Ectodermal cell (in vitro differentiated cells): Measurements from ENCODE around the gene WDR6.

Source experiments
- H3K27ac ChIP-seq: 2 replicates; pipeline ENCODE4 v1.7.0; 2013; ENCODE audit warnings: mild to moderate bottlenecking, low read depth, low read length; ENCODE audit not compliant: insufficient read depth, poor library complexity, severe bottlenecking
- H3K27me3 ChIP-seq: 2 replicates; pipeline ENCODE4 v1.7.0; 2013; ENCODE audit warnings: mild to moderate bottlenecking, low read length; ENCODE audit not compliant: insufficient read depth, control insufficient read depth, poor library complexity, severe bottlenecking
- H3K36me3 ChIP-seq: one replicate; pipeline ENCODE4 v1.7.0; 2013; ENCODE audit warnings: low read length; ENCODE audit not compliant: control insufficient read depth, insufficient read depth
- H3K4me1 ChIP-seq: one replicate; pipeline ENCODE4 v1.7.0; 2013; ENCODE audit warnings: low read length; ENCODE audit not compliant: control insufficient read depth, insufficient read depth
- H3K4me3 ChIP-seq: 2 replicates; pipeline ENCODE4 v1.7.0; 2013; ENCODE audit warnings: low read depth, low read length, control low read depth; ENCODE audit not compliant: insufficient read depth
- H3K9me3 ChIP-seq: 2 replicates; pipeline ENCODE4 v1.7.0; 2013; ENCODE audit warnings: mild to moderate bottlenecking, low read length, moderate library complexity; ENCODE audit not compliant: control insufficient read depth
- WGBS, 2 experiments: methylation state at CpG; one replicate each; pipeline ENCODE4 v1.1.7; 2013; ENCODE audit warnings: missing lambda C conversion rate in 2 of 2; 5-methylcytosine and 5-hydroxymethylcytosine counted together

Gene WDR6

GRCh38 chr3:48980295-48980694 lies 26.9 kb upstream of the WDR6 start:
- WGBS, 2 experiments, result 96 to 97% methylated on average over 4 of the region's 4 CpGs
- no peak overlapping the region for H3K27ac ChIP-seq
- H3K9me3 ChIP-seq, result no peaks in the 10 kb centered on the region
- peaks cover 40% of the 10 kb centered on the region for H3K36me3 ChIP-seq
- no peak overlapping the region for H3K4me3 ChIP-seq
- H3K4me1 ChIP-seq, result no peaks in the 10 kb centered on the region
- H3K27me3 ChIP-seq, result no peaks in the 10 kb centered on the region

DNA sequence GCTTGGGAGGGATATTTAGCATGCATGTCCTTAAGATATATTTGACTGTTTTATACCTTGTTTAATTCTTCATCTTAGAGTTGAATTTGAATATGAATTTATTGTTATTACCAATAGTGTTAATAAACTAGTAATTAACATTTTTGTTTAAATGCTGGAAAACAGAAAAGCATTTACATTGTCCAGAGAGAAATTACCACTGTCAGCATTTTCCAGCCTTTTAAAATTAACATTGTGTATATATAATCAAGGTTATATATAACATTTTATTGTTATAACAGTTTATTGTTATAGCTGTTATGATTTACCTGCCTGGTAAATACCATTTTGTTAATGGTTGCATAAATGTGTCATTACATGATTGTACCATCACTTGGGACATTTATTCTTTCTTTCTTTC lies 25.2 kb upstream of the WDR6 start:
- Histone ChIP-seq H3K36me3 (peaks cover 33% of the 10 kb centered on the region), H3K27ac (no peak overlapping the region), H3K4me1 (no peaks in the 10 kb centered on the region), H3K27me3 (no peaks in the 10 kb centered on the region), H3K9me3 (no peaks in the 10 kb centered on the region), H3K4me3 (no peak overlapping the region)

- H3K27ac ChIP-seq, result no peak overlapping the region
- H3K27me3 ChIP-seq, result no peaks in the 10 kb centered on the region
- H3K9me3 ChIP-seq, result no peaks in the 10 kb centered on the region
- H3K36me3 ChIP-seq, result peaks cover 33% of the 10 kb centered on the region
- 94 to 95% methylated on average over 5 of the region's 5 CpGs for WGBS, 2 experiments
- H3K4me3 ChIP-seq, result no peak overlapping the region
- H3K4me1 ChIP-seq, result no peaks in the 10 kb centered on the region
Observed at GRCh38 chr3:48982686-48983085, 24.5 kb upstream of the WDR6 start.

DNA sequence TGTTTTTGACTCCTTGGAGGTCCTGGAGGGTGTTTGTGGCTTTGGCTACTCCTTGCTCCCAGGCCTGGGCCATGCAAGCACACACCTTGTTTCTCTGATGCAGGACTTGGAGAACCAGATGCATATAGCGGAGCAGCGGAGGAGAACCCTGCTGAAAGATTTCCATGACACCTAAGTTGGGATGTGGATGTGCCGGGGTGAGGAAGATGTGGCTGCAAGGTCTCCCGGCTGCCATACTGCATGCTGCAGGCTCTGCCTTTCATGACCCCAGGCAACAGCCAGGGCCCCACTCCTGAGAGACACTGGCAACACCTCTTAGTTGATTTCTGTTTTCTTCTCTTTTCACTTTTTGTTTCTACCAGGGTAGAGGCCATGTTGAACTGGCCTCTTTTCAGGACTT lies 24.1 kb upstream of the WDR6 start:
- 95 to 98% methylated on average over 4 of the region's 4 CpGs for WGBS, 2 experiments

DNA sequence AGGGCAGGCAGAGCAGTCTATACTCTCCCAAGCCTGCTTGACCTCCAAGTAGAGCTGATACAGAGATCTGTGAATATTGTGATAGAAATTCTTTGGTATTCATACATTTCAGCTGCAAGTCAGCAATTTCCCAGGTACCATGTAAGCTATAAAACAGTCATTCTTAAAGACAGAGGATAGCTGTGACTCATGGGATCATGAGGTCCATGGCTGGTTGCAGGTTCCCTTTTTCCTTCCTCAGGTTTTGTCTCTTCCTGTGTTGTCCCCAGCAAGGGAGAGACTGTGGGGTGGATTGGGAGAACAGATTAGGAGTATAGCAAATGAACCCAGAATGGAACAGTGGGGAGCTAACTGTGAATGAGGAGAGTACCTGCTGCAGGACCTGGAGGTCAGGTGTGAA lies 22.5 kb upstream of the WDR6 start:
- no peak overlapping the region for H3K4me3 ChIP-seq
- peaks cover 33% of the 10 kb centered on the region for H3K36me3 ChIP-seq
- no peak overlapping the region for H3K27ac ChIP-seq
- no peaks in the 10 kb centered on the region for H3K9me3 ChIP-seq
- no peaks in the 10 kb centered on the region for H3K27me3 ChIP-seq
- H3K4me1 ChIP-seq, result peaks cover 8% of the 10 kb centered on the region

More for the DNA sequence above, 24.1 kb upstream of the WDR6 start:
- H3K27me3 ChIP-seq, result no peaks in the 10 kb centered on the region
- no peak overlapping the region for H3K27ac ChIP-seq
- no peak overlapping the region for H3K4me3 ChIP-seq
- H3K9me3 ChIP-seq, result no peaks in the 10 kb centered on the region
- H3K4me1 ChIP-seq, result no peaks in the 10 kb centered on the region
- peaks cover 33% of the 10 kb centered on the region for H3K36me3 ChIP-seq

DNA sequence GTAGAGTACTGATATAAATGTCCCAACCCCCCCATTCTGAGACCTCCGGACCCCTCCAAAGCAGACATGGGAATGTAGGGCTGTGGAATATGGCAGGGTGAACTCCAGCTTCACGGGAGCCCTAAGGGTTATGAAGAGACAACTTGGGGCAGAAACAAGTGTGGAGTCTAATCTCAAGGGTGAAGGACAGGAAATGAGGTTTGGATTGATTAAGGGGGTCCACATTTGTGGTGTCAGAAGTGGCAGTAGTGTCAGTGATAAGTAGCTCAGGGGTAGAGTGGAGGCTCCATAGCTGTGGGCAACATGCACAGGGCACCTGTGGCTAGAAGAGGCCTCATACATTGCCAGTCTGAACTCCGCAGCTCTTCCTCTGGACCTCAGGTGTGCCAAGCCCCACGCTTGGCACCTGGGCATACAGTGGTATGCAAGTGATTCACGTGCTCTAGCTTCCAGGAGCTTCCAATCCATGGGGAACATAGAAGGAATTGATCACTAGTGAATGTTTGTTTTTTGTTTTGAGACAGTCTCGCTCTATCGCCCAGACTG lies 21.3 kb upstream of the WDR6 start:
- H3K27me3 ChIP-seq, result no peaks in the 10 kb centered on the region
- peaks cover 9% of the 10 kb centered on the region for H3K4me1 ChIP-seq
- H3K27ac ChIP-seq, result no peak overlapping the region
- 97% methylated on average over 7 of the region's 7 CpGs for WGBS, 2 experiments
- peaks cover 24% of the 10 kb centered on the region for H3K36me3 ChIP-seq
- H3K4me3 ChIP-seq, result no peak overlapping the region
- no peaks in the 10 kb centered on the region for H3K9me3 ChIP-seq

DNA sequence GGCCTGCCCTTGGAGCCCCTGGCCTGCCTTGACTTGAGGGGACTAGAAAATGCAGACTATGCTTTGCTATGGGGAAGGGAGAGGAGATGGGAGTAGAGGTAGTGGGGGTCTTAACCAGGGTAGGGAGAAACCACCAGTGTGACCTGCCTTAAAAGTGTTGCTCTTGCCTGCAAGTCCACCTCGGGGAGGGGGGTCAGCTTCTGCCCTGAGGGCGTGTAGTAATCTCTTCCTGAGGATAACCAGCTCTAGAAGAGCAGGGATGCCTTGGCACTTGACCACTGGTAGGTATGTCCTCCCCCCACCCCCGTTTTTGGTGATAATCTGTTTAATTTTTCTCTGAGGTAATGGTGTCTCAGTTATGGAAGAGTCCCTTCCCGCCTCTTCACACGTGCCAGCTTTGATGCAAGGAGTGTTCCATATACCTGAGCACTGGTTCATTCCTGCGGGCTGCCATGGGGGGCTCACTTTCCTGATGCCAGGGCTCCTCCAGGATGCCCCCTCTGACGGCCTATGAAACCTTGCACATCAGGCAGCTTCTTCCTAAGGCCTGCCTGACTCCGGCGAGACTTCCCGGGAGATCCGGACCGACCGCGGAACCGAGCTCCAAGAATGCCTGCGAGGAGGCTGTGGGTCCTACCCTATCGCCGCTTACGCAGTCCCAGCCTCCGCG lies 17.9 kb upstream of the WDR6 start:
- 6 to 7% methylated on average over 21 of the region's 21 CpGs for WGBS, 2 experiments
- H3K4me1 ChIP-seq, result peaks cover 18% of the 10 kb centered on the region
- no peaks in the 10 kb centered on the region for H3K27me3 ChIP-seq
- no peaks in the 10 kb centered on the region for H3K9me3 ChIP-seq
- H3K36me3 ChIP-seq, result peaks cover 8% of the 10 kb centered on the region
- peak overlapping the region; percentile 89 for H3K27ac ChIP-seq
- peak overlapping the region; percentile 87 for H3K4me3 ChIP-seq

- WGBS, 2 experiments, result 0% methylated on average over 91 of the region's 91 CpGs
- Histone ChIP-seq H3K36me3 (peaks cover 4% of the 10 kb centered on the region), H3K27ac (peak within 1 kb of the TSS; percentile 89), H3K9me3 (no peaks in the 10 kb centered on the region), H3K27me3 (no peaks in the 10 kb centered on the region), H3K4me1 (peaks cover 18% of the 10 kb centered on the region), H3K4me3 (peak within 1 kb of the TSS; percentile 87)
Observed at GRCh38 chr3:48989796-48990635, 17.2 kb upstream of the WDR6 start, which contains the start of gene P4HTM. Gene P4HTM, plus strand, starts transcription at chr3:48990241. Its CDS starts 16 bp downstream, at chr3:48990257.

GRCh38 chr3:48990636-48991469 lies 16.3 kb upstream of the WDR6 start:
- 8% methylated on average over 40 of the region's 40 CpGs for WGBS, 2 experiments
- Histone ChIP-seq H3K27me3 (no peaks in the 10 kb centered on the region), H3K27ac (peak overlapping the region; percentile 89), H3K36me3 (peaks cover 1% of the 10 kb centered on the region), H3K4me1 (peaks cover 18% of the 10 kb centered on the region), H3K4me3 (peak overlapping the region; percentile 87), H3K9me3 (no peaks in the 10 kb centered on the region)
